A673 (cell line): ENCODE results near the gene DMRTA2. TPM values are rescaled to one million over a fixed set of nuclear protein-coding genes. Genes with fewer than 3 reads are reported as not detected.

Experiments
- BruUV-seq: library from RNA; stranded (reverse); fragments of 400-500 nt; replicated peaks from 2 replicates; lab custom pipeline; 2021; lab: Mats Ljungman, UMichigan
- CTCF ChIA-PET: fragments of 300-600 bp; sonication (Branson Sonifier 250); formaldehyde crosslinking; loops from one replicate; lab custom pipeline; 2022; ENCODE audit warnings: antibody characterized with exemption; lab: Charles Lee
- POLR2A ChIA-PET: fragments of 300-600 bp; sonication (Branson Sonifier 250); formaldehyde crosslinking; loops from one replicate; lab custom pipeline; 2022; ENCODE audit warnings: antibody characterized with exemption; ENCODE audit not compliant: low non-redundant PET; lab: Charles Lee
- DNase-seq: peaks from one replicate; pipeline ENCODE4 v3.0.0-alpha.2; 2015; ENCODE audit warnings: low spot score
- H3K27ac ChIP-seq: fragments of 200-600 bp; sonication (generic); 2 replicates; pipeline ENCODE4 v1.5.1; 2016; ENCODE audit warnings: mixed run types, low read depth, mild to moderate bottlenecking, mixed read lengths, antibody characterized with exemption, low read length; ENCODE audit not compliant: poor library complexity, severe bottlenecking
- H3K27me3 ChIP-seq: fragments of 200-600 bp; sonication (generic); replicated peaks from 2 replicates; pipeline ENCODE4 v1.6.1; 2017; ENCODE audit warnings: mixed run types, low read depth, mild to moderate bottlenecking, mixed read lengths, antibody characterized with exemption, low read length; ENCODE audit not compliant: insufficient read depth, poor library complexity
- H3K36me3 ChIP-seq: fragments of 200-600 bp; sonication (generic); 2 replicates; pipeline ENCODE4 v1.6.1; 2016; ENCODE audit warnings: mixed run types, mild to moderate bottlenecking, mixed read lengths, antibody characterized with exemption, low read length; ENCODE audit not compliant: insufficient read depth, poor library complexity, severe bottlenecking
- H3K4me1 ChIP-seq: fragments of 200-600 bp; sonication (generic); 2 replicates; pipeline ENCODE4 v1.6.1; 2017; ENCODE audit warnings: mixed run types, mild to moderate bottlenecking, mixed read lengths, antibody characterized with exemption, low read length; ENCODE audit not compliant: insufficient read depth, poor library complexity, severe bottlenecking
- H3K4me3 ChIP-seq: fragments of 200-600 bp; sonication (generic); 2 replicates; pipeline ENCODE4 v1.5.1; 2016; ENCODE audit warnings: low read depth, mixed run types, mild to moderate bottlenecking, mixed read lengths, low read length; ENCODE audit not compliant: poor library complexity, severe bottlenecking
- H3K9me3 ChIP-seq: fragments of 200-600 bp; sonication (generic); 2 replicates; pipeline ENCODE4 v1.6.1; 2016; ENCODE audit warnings: mixed run types, low read depth, mild to moderate bottlenecking, mixed read lengths, antibody characterized with exemption, low read length; ENCODE audit not compliant: poor library complexity, severe bottlenecking
- EZH2 ChIP-seq: fragments of 200-600 bp; sonication (generic); IDR thresholded peaks from 2 replicates; pipeline ENCODE4 v1.6.1; 2017; ENCODE audit warnings: borderline replicate concordance, low read depth, mild to moderate bottlenecking, mixed read lengths, antibody characterized with exemption, low read length; ENCODE audit not compliant: poor library complexity, severe bottlenecking
- intact Hi-C: fragments of 100-400 bp; cut with micrococcal nuclease; formaldehyde crosslinking; loops from one replicate; pipeline ENCODE4 v1.10.0; 2022; ENCODE audit not compliant: unreplicated experiment
- total RNA-seq: library from RNA; stranded (reverse); gene quantifications from 2 replicates; pipeline ENCODE4 v1.2.3, GENCODE V29; 2021
- TF ChIP-seq, protein P1 (sequence below): fragments of 300-800, 200-600 bp; sonication (generic); conservative IDR thresholded peaks from 2 replicates; pipeline ENCODE4 v1.5.1; 2017; ENCODE audit warnings: low read depth, mild to moderate bottlenecking, antibody characterized with exemption, low read length, moderate library complexity, mixed read lengths

DMRTA2 gene
- total RNA-seq, 1 experiment from 2014 or later, result 0.37 TPM

DNA sequence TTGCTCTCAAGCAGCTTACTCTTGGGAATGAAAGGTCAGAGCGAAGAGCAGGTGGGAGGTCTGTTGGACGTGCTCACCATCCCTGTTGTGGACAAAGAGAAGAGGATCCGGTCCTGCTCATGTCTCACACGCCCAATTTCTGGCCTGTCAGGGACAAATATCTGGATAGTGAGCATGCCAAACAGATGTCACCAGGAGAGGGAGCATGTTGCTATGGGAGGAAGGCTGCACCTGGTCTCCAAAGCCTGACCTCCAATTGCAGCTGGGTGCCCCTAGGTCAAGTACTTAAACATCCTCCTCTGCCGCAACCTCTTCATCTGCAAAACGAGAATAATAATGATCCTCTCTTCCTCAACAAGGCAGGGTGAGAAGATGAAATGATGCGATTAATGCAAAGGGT is 53.4 kb downstream of the DMRTA2 start:
- no peaks in the 10 kb centered on the region for H3K9me3 ChIP-seq
- H3K4me1 ChIP-seq, result no peaks in the 10 kb centered on the region
- intact Hi-C loops, result loop anchor here (2.0 to 5.0 kb wide), 3 partner anchors 365 to 819 kb away; no protein-coding TSS in a partner anchor
- no peaks in the 10 kb centered on the region for H3K36me3 ChIP-seq
- DNase-seq, result no peak
- peaks cover 10% of the 10 kb centered on the region for H3K27me3 ChIP-seq
- H3K27ac ChIP-seq, result no peak overlapping the region
- BruUV-seq, result no TSS peak
- no peak for TF ChIP-seq EZH2
- TF ChIP-seq, protein P1, sequence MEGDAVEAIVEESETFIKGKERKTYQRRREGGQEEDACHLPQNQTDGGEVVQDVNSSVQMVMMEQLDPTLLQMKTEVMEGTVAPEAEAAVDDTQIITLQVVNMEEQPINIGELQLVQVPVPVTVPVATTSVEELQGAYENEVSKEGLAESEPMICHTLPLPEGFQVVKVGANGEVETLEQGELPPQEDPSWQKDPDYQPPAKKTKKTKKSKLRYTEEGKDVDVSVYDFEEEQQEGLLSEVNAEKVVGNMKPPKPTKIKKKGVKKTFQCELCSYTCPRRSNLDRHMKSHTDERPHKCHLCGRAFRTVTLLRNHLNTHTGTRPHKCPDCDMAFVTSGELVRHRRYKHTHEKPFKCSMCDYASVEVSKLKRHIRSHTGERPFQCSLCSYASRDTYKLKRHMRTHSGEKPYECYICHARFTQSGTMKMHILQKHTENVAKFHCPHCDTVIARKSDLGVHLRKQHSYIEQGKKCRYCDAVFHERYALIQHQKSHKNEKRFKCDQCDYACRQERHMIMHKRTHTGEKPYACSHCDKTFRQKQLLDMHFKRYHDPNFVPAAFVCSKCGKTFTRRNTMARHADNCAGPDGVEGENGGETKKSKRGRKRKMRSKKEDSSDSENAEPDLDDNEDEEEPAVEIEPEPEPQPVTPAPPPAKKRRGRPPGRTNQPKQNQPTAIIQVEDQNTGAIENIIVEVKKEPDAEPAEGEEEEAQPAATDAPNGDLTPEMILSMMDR, result peak; percentile 49
- H3K4me3 ChIP-seq, result no peak overlapping the region
- ChIA-PET POLR2A (no interaction called here), CTCF (interaction anchor here (0.6 kb wide), 1 partner anchor 9 kb away, joined by 5 read pairs; no protein-coding TSS in a partner anchor)

DNA sequence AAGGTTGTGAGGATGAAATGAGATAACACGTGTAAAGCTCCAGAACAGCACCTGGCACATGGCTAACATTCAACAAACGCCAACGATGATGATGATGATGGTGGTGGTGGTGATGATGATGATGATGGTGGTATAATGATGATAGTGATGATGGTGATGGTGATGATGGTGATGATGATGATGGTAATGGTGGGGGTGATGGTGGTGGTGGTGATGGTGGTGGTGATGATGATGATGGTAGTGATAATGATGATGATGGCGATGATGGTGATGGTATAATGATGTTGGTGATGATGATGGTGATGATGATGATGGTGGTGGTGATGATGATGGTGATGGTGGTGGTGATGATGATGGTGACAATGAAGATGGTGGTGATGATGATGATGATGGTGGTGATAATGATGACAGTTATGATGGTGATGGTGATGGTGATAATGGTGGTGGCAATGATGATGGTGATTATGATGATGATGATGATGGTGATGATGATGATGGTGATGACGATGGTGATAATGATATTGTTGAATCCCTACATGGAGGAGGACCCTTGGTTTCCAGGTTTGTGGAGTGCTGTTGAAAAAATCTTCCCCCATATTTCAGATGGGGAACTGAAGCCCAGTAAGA is 54.1 kb downstream of the DMRTA2 start:
- Histone ChIP-seq H3K27me3 (peaks cover 10% of the 10 kb centered on the region), H3K27ac (no peak overlapping the region), H3K4me3 (no peak overlapping the region), H3K9me3 (no peaks in the 10 kb centered on the region), H3K4me1 (no peaks in the 10 kb centered on the region), H3K36me3 (no peaks in the 10 kb centered on the region)
- CTCF ChIA-PET, result interaction anchor here (0.6 to 1.2 kb wide), 5 partner anchors 180 to 823 kb away, joined by 3 to 7 read pairs (median 5); no protein-coding TSS in a partner anchor
- intact Hi-C loops, result loop anchor here (2.0 to 5.0 kb wide), 3 partner anchors 366 to 820 kb away; no protein-coding TSS in a partner anchor
- no peak for DNase-seq
- BruUV-seq, result no TSS peak
- POLR2A ChIA-PET, result no interaction called here
- TF ChIP-seq EZH2, result no peak
- TF ChIP-seq, protein P1, result no peak

DNA sequence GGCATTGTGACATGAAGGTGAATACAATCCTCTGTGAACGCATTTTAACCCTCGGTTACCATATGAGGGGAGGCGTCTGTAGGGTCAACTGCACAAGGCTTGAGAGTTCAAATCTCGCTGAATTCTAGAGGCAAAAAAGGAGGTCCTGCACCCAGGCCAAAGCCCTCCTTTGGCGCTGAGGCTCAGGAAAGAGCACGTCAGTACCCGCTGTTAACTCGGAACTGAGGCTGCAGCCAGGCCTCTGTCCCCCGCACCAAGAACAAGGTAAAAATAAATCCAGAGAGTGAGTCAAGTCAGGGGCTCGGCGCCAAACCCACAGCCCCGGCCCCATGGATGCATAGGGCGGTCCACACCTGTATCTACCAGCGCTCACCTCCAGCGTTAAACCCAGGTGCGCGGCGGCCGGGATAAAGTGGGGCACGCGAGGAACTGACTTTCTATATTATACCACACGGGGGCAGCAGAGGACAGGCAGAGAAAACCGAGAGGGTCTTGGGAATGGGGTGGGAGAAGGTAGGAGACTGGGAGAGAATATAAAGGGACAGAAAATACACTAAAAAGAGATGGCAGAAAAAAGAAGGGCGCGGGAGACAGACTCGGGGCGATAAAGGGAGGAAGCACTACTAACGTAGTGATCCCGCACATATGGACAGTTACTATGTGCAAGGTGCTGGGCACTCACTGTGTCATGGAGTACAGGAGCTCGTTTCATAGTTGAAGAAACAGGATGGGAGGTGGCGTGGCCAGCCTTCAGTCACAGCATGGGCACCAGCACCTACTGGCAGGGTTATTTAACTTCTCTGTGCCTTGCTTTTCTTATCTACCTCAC is 54.9 kb downstream of the DMRTA2 start:
- no TSS peak for BruUV-seq
- H3K27me3 ChIP-seq, result peaks cover 10% of the 10 kb centered on the region
- DNase-seq, result peak; percentile 63
- no peaks in the 10 kb centered on the region for H3K4me1 ChIP-seq
- no peaks in the 10 kb centered on the region for H3K9me3 ChIP-seq
- no peak overlapping the region for H3K4me3 ChIP-seq
- POLR2A ChIA-PET, result no interaction called here
- H3K36me3 ChIP-seq, result no peaks in the 10 kb centered on the region
- intact Hi-C loops, result loop anchor here (1.0 to 5.0 kb wide), 5 partner anchors 237 to 820 kb away; no protein-coding TSS in a partner anchor
- no peak overlapping the region for H3K27ac ChIP-seq
- CTCF ChIA-PET, result interaction anchor here (0.6 to 1.2 kb wide), 6 partner anchors 181 to 824 kb away, joined by 3 to 7 read pairs (median 4); no protein-coding TSS in a partner anchor
- TF ChIP-seq EZH2, result no peak
- TF ChIP-seq, protein P1, result peak; percentile 87
